Stimulated activated CD8-positive, alpha-beta memory T cell treated with anti-CD3 and anti-CD28 coated beads, Interleukin-12 subunit alpha, Interleukin-12 subunit beta, amount 100 ng/mL, for 24 hours (primary cell): Measurements from ENCODE around the gene PEX5L.

Source experiments
- DNase-seq: peaks from one replicate; pipeline ENCODE4 v3.0.0-alpha.2; 2020; ENCODE audit errors: extremely low read depth

PEX5L gene

GRCh38 chr3:179896507-179896906, 140.2 kb downstream of the PEX5L start:
- DNase-seq = no peak

- no peak for DNase-seq
Observed at GRCh38 chr3:179895330-179895729, 141.4 kb downstream of the PEX5L start.

- DNase-seq = no peak
Observed at GRCh38 chr3:179887295-179887943, 149.3 kb downstream of the PEX5L start.

GRCh38 chr3:179885950-179886349, 150.8 kb downstream of the PEX5L start:
- DNase-seq = no peak

GRCh38 chr3:179884136-179884535, 152.6 kb downstream of the PEX5L start:
- DNase-seq = no peak

- DNase-seq = no peak
Observed at GRCh38 chr3:179882292-179882691, 154.4 kb downstream of the PEX5L start.

GRCh38 chr3:179881791-179882190, 154.9 kb downstream of the PEX5L start:
- no peak for DNase-seq

- DNase-seq = no peak
Observed at GRCh38 chr3:179880868-179881267, 155.9 kb downstream of the PEX5L start.

GRCh38 chr3:179876440-179876839, 160.3 kb downstream of the PEX5L start:
- no peak for DNase-seq

GRCh38 chr3:179872842-179873241, 163.9 kb downstream of the PEX5L start:
- DNase-seq = no peak

GRCh38 chr3:179871782-179872181, 165.0 kb downstream of the PEX5L start:
- no peak for DNase-seq

- DNase-seq = no peak
Observed at GRCh38 chr3:179868715-179869114, 168.0 kb downstream of the PEX5L start.

GRCh38 chr3:179867961-179868360, 168.8 kb downstream of the PEX5L start:
- DNase-seq = no peak

- no peak for DNase-seq
Observed at GRCh38 chr3:179865861-179866505, 170.8 kb downstream of the PEX5L start.

- no peak for DNase-seq
Observed at GRCh38 chr3:179861953-179862352, 174.8 kb downstream of the PEX5L start.

- DNase-seq = no peak
Observed at GRCh38 chr3:179861292-179861691, 175.4 kb downstream of the PEX5L start.

- no peak for DNase-seq
Observed at GRCh38 chr3:179860275-179861107, 176.2 kb downstream of the PEX5L start.

- DNase-seq = no peak
Observed at GRCh38 chr3:179853176-179853575, 183.6 kb downstream of the PEX5L start.

GRCh38 chr3:179852142-179852905, 184.4 kb downstream of the PEX5L start:
- DNase-seq = no peak

- no peak for DNase-seq
Observed at GRCh38 chr3:179848711-179849110, 188.0 kb downstream of the PEX5L start.

- DNase-seq = no peak
Observed at GRCh38 chr3:179842061-179842460, 194.7 kb downstream of the PEX5L start.

GRCh38 chr3:179840985-179841384, 195.8 kb downstream of the PEX5L start:
- no peak for DNase-seq
